Ishikawa (cell line): ENCODE data around the gene NAV1.

ENCODE experiments used
- CREB1 ChIP-seq: IDR thresholded peaks from 2 replicates; pipeline ENCODE4 v1.6.1; 2012; ENCODE audit warnings: low read depth
- EP300 ChIP-seq: IDR thresholded peaks from 2 replicates; pipeline ENCODE4 v1.6.1; 2012; ENCODE audit warnings: borderline replicate concordance
- TAF1 ChIP-seq: IDR thresholded peaks from 2 replicates; pipeline ENCODE4 v1.6.1; 2012; ENCODE audit warnings: low read depth, mild to moderate bottlenecking

DNA sequence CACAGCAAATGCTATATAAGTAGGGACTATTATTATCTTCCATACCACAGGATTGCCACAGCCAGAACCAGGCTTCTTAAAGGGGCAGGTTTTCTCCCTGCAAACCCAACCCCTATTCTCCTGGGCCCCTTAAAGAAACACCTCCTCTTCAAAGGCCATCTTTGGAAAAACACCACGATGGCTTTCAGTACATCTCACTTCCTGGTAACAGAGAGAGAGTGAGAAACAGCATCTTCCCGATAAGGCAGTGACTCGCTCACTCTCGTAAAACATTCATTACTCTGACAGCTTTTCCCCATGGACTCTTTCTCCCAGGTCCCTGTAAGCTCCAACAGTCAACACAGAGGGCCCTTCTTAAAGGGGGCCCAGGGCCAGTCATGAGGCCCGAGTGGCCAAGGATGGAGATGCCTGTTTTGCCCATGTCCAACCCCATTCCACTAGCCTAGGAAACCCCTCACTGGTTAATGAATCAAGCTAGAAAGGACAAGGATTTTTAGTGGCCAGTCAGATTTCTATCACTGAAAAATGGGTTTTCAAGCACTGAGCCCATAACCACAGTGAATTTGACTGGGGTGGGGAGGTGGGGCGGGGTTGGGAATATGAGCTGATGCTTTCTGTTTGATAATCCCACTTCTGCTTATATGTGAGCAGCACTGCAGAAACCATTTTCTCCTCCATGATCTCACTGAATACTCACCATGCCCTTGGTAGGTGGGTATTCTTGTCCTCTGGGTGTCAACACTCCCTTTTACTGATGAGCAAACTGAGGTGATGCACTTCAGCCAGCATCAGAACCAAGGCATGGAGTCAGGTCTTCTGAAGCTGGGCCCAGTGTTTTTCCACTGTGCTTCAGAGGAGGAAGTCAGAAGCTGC, 3.6 kb upstream of the NAV1 start:
- TF ChIP-seq TAF1 (no peak), EP300 (no peak), CREB1 (no peak)
